Keratinocyte (primary cell): ENCODE results near the gene FHIT. TPM values are rescaled to one million over a fixed set of nuclear protein-coding genes. Genes with fewer than 3 reads are reported as not detected.

Experiments used
- DNase-seq: peaks from one replicate; pipeline ENCODE4 v3.0.0-alpha.2; 2011; ENCODE audit warnings: low read depth, missing footprints, low spot score
- FAIRE-seq: peaks from 2 replicates; lab custom pipeline; 2011; peaks lifted over from hg19 to GRCh38; lab: Jason Lieb, UNC
- H2AFZ ChIP-seq: 2 replicates; pipeline ENCODE4 v1.6.0; 2012; ENCODE audit warnings: low read length, control low read depth, inconsistent platforms; ENCODE audit not compliant: control insufficient read depth
- H3K27ac ChIP-seq: 2 replicates; pipeline ENCODE4 v1.5.1; 2011; ENCODE audit warnings: low read length; ENCODE audit not compliant: control insufficient read depth, insufficient read depth
- H3K27me3 ChIP-seq: 3 replicates; pipeline ENCODE4 v1.6.0; 2011; ENCODE audit warnings: low read length; ENCODE audit not compliant: control insufficient read depth, insufficient read depth; ENCODE audit errors: extremely low read depth
- H3K36me3 ChIP-seq, 2 experiments: 2 replicates in 1 of 2; 3 replicates in 1 of 2; pipeline ENCODE4 v1.5.1; 2011; ENCODE audit warnings: low read length in 2 of 2, mild to moderate bottlenecking in 1 of 2; ENCODE audit not compliant: control insufficient read depth in 2 of 2, insufficient read depth in 2 of 2; ENCODE audit errors: extremely low read depth in 1 of 2
- H3K4me1 ChIP-seq: 3 replicates; pipeline ENCODE4 v1.5.1; 2011; ENCODE audit warnings: low read length; ENCODE audit not compliant: control insufficient read depth, insufficient read depth; ENCODE audit errors: extremely low read depth
- H3K4me2 ChIP-seq: 3 replicates; pipeline ENCODE4 v1.6.0; 2011; ENCODE audit warnings: low read depth, low read length; ENCODE audit not compliant: control insufficient read depth, insufficient read depth; ENCODE audit errors: extremely low read depth
- H3K4me3 ChIP-seq, 3 experiments: fragments of 200-600 bp in 1 of 3; sonication (generic) in 1 of 3; 2 replicates in 2 of 3; 3 replicates in 1 of 3; pipeline ENCODE4 v1.5.1; 2011 to 2016; ENCODE audit warnings: low read length in 3 of 3, mild to moderate bottlenecking in 3 of 3, control low read depth in 2 of 3, inconsistent platforms in 1 of 3, low read depth in 1 of 3, mixed read lengths in 1 of 3, mixed run types in 1 of 3, moderate library complexity in 1 of 3; ENCODE audit not compliant: control insufficient read depth in 2 of 3, insufficient read depth in 2 of 3; ENCODE audit errors: extremely low read depth in 1 of 3
- H3K79me2 ChIP-seq: 2 replicates; pipeline ENCODE4 v1.6.0; 2012; ENCODE audit warnings: low read length; ENCODE audit not compliant: control insufficient read depth, insufficient read depth
- H3K9ac ChIP-seq: 3 replicates; pipeline ENCODE4 v1.6.0; 2011; ENCODE audit warnings: low read length; ENCODE audit not compliant: control insufficient read depth, insufficient read depth; ENCODE audit errors: extremely low read depth
- H3K9me1 ChIP-seq: 3 replicates; pipeline ENCODE4 v1.6.0; 2011; ENCODE audit warnings: low read length; ENCODE audit not compliant: control insufficient read depth, insufficient read depth; ENCODE audit errors: extremely low read depth
- H3K9me3 ChIP-seq: 2 replicates; pipeline ENCODE4 v1.5.1; 2012; ENCODE audit warnings: low read depth, low read length; ENCODE audit not compliant: control insufficient read depth
- H4K20me1 ChIP-seq: 3 replicates; pipeline ENCODE4 v1.6.0; 2011; ENCODE audit warnings: low read length; ENCODE audit not compliant: control insufficient read depth, insufficient read depth; ENCODE audit errors: extremely low read depth
- CTCF ChIP-seq, 3 experiments: IDR thresholded peaks in 1 of 3; conservative IDR thresholded peaks in 1 of 3; optimal IDR thresholded peaks in 1 of 3; 2 replicates in 2 of 3; 3 replicates in 1 of 3; pipeline versions ENCODE3 to v1.5.1; 2011; ENCODE audit warnings: low read length in 3 of 3, mild to moderate bottlenecking in 3 of 3, moderate library complexity in 2 of 3, control low read depth in 1 of 3, inconsistent platforms in 1 of 3; ENCODE audit not compliant: insufficient read depth in 2 of 3; ENCODE audit errors: extremely low read depth in 1 of 3
- EZH2 ChIP-seq: IDR thresholded peaks from one replicate; pipeline ENCODE4 v1.6.1; 2012; ENCODE audit warnings: inconsistent platforms, mild to moderate bottlenecking, low read length, moderate library complexity
- dilution Hi-C: fragments of 300-500 bp; cut with MboI; formaldehyde crosslinking; loops from one replicate; pipeline ENCODE4 v1.7.0; 2020; ENCODE audit warnings: low sequenced_read_pairs; ENCODE audit not compliant: extremely low pct_ligation_motif_present
- polyA plus RNA-seq, 5 experiments: library from polyadenylated mRNA; depleted of rRNA in 3 of 5; stranded (reverse) in 3 of 5; stranded (forward) in 1 of 5; unstranded in 1 of 5; fragments of >200 nt; gene quantifications; 1 replicate in 1 of 5; 2 replicates in 3 of 5; 3 replicates in 1 of 5; pipeline versions ENCODE4 v1.2.1 to v1.2.3, GENCODE V29; 2011 to 2012; ENCODE audit warnings: missing spikeins in 2 of 5, low read depth in 1 of 5, low replicate concordance in 1 of 5

FHIT gene
- polyA plus RNA-seq, 1 donor (not counting 4 experiments of a cell fraction or from before 2014, with no cell fraction given) = 2.2 TPM

DNA sequence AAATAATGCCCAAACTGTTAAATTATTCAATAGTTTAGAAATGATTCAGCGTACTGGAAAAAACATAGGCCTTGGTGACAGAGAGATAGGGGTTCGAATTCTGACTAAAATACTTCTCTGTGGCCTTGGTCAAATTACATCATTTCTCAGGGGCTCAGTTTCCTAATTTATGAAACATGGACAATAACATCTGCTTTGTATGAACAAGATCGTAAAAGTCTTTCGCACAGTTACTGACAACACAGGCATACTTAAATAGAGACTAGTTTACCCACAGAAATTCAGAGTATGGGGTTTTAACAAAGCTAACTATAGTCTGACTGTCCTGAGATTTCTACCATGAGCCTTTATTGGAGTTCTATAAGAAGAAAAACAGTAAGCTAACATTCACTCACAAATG, 440.4 kb downstream of the FHIT start:
- no peaks in the 10 kb centered on the region for H3K36me3 ChIP-seq
- no peak for FAIRE-seq
- H3K9me3 ChIP-seq = no peaks in the 10 kb centered on the region
- no peak overlapping the region for H3K4me2 ChIP-seq
- dilution Hi-C loops = no loop called here
- H2AFZ ChIP-seq = no peak overlapping the region
- DNase-seq = no peak
- TF ChIP-seq EZH2 = no peak
- TF ChIP-seq CTCF (optimal IDR thresholded peaks at IDR 0.05 in 1 of 3, IDR thresholded peaks at IDR 0.05 in 1 of 3, conservative IDR thresholded peaks at IDR 0.05 in 1 of 3; ENCODE audit: extremely low read depth in 1 of 3, insufficient read depth in 2 of 3, low read length in 3 of 3) = no peak
- no peak overlapping the region for H3K9ac ChIP-seq
- H3K79me2 ChIP-seq = no peaks in the 10 kb centered on the region
- no peak overlapping the region for H3K27ac ChIP-seq
- no peaks in the 10 kb centered on the region for H3K27me3 ChIP-seq
- no peaks in the 10 kb centered on the region for H3K9me1 ChIP-seq
- no peaks in the 10 kb centered on the region for H4K20me1 ChIP-seq
- no peak overlapping the region for H3K4me3 ChIP-seq
- H3K4me1 ChIP-seq = no peaks in the 10 kb centered on the region

DNA sequence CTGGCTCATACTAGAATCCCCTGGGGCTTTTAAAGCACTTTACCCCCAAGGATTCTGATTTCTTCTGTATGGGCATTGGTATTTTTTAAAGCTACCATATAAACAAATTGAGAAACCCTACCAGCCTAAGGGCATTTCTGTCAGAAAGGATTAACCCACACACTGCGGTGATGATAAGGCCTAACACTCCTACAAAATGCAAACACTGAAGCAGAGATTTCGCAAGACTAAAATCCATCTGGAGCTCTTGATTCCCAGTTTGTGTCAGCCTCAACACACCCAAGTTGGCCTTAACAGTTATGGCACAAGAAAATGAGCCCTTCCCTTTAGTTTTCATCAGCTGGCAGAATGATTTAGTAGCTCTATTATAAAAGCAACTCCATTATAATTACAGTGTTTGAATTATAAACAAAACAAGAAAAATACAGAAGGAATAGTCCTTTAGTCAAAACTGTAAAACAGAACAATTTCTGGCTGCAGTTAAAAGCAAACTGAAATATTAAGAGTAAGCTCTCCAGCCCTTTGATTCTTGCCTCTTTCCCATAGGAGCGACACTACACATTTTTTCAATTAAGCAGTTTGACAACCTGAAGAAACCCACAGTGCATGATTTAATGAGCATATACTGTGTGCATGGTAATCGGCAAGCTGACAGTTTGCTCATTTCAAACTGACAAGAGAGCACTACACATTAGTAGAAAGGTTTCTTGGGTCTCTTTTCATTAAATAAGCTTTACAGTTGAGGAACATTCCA, 441.2 kb downstream of the FHIT start:
- Histone ChIP-seq H2AFZ (no peak overlapping the region), H3K4me2 (no peak overlapping the region), H3K79me2 (no peaks in the 10 kb centered on the region), H3K9me3 (no peaks in the 10 kb centered on the region), H3K9ac (no peak overlapping the region), H3K27ac (no peak overlapping the region), H3K9me1 (no peaks in the 10 kb centered on the region), H3K36me3 (no peaks in the 10 kb centered on the region), H3K4me1 (no peaks in the 10 kb centered on the region), H3K4me3 (no peak overlapping the region), H4K20me1 (no peaks in the 10 kb centered on the region), H3K27me3 (no peaks in the 10 kb centered on the region)
- no peak for DNase-seq
- dilution Hi-C loops = no loop called here
- FAIRE-seq = no peak
- no peak for TF ChIP-seq CTCF (optimal IDR thresholded peaks at IDR 0.05 in 1 of 3, IDR thresholded peaks at IDR 0.05 in 1 of 3, conservative IDR thresholded peaks at IDR 0.05 in 1 of 3; ENCODE audit: extremely low read depth in 1 of 3, insufficient read depth in 2 of 3, low read length in 3 of 3)
- TF ChIP-seq EZH2 = no peak
